HG03565 (cell line): ENCODE data around the gene LTA4H.
A peak's percentile ranks its signal among the peaks of the same experiment; 100 is the strongest.

Source experiments
- ATAC-seq: cut with Tn5 transposase; IDR thresholded peaks from one replicate; pipeline ENCODE4 v1.9.1; 2021; ENCODE audit warnings: mild to moderate bottlenecking, moderate library complexity; ENCODE audit not compliant: unreplicated experiment

Gene LTA4H

GRCh38 chr12:96036765-96037455 is 1.5 kb upstream of the LTA4H start:
- no peak for ATAC-seq

- no peak for ATAC-seq
These were observed 635 bp downstream of the LTA4H start for GRCh38 chr12:96034621-96035282.

DNA sequence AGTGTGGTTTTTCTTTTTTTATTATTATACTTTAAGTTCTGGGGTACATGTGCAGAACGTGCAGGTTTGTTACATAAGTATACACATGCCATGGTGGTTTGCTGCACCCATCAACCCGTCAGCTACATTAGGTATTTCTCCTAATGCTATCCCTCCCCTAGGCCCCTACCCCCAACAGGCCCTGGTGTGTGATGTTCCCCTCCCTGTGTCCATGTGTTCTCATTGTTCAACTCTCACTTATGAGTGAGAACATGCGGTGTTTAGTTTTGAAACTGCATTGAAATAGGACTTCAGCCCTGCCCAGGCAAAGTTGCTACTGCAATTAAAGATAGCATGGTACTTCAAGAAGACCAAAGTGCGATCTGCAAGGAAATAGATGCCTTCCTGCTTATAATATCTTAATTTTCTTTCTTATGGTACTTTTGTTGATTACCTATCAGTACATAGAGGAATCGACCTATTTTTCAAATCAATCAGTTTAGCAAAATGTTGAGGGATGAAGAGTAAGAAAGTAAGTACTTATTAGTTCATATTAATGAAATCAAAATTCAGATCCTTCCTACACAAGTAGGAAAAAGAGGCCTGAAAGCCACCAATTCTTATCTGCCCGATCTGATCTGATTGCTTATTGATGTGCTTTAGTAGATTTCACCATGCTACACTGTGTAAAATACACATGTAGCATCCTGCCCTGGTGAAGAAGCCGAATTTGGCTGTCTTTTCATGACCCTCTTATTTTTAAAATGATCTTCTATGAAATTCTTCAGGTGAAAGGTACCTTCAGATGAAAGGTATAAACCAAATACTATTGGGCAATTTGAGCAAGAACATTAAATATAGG is 1.6 kb downstream of the LTA4H start:
- no peak for ATAC-seq

DNA sequence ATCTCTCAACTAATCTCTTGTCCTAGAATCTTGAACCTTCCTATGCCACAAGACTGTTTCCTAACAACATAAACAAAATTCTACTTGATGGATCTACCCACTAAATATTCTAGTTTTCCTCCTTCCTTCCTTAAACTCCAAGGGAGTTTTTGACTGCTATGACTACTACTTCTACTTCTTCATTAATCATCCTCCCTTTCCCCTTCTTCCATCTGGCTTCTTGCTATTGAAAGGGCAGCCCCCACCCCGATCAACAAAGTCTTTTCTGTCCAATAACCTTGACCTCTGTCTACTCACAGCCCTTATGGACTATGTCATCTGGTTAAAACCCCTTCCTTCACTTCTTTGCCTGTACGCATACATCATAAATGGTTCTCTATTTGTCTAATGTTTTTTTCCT is 5.6 kb downstream of the LTA4H start:
- no peak for ATAC-seq

- ATAC-seq, result no peak
These were observed 6.8 kb downstream of the LTA4H start for GRCh38 chr12:96028538-96028937.

DNA sequence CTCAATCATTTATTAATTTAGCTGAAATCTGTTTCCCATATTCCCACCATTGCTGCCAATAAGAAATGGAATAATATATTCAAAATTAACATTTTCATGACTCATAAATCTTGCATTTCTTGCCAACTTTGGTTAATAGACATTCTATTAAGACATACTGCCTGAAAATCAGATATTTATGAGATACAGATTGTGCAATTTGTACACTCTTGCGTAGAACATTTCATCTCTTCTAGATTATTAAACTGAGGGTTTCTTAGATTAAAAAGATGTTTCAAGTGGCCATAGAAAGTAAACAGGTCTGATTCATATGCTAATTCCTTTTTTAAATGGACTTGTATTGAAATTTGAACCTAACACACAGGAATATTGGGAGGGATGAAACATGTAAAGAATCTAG is 9.1 kb downstream of the LTA4H start:
- ATAC-seq, result no peak

DNA sequence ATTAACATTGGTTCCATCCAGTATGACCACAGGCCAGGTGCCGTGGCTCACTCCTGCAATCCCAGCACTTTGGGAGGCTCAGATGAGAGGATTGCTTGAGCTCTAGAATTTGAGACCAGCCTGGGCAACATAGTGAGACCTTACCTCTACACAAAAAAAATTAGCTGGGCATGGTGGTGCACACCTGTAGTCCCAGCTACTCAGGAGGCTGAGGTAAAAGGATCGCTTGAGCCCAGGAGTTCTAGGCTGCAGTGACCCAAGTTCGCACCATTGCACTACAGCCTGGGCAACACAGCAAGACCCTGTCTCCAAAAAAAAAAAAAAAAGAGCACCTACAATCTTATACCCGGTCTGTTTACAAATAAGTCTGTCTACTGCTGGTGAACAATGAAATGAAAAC is 9.9 kb downstream of the LTA4H start:
- ATAC-seq, result no peak

GRCh38 chr12:96020314-96021003 is 14.9 kb downstream of the LTA4H start:
- ATAC-seq, result peak; percentile 98

DNA sequence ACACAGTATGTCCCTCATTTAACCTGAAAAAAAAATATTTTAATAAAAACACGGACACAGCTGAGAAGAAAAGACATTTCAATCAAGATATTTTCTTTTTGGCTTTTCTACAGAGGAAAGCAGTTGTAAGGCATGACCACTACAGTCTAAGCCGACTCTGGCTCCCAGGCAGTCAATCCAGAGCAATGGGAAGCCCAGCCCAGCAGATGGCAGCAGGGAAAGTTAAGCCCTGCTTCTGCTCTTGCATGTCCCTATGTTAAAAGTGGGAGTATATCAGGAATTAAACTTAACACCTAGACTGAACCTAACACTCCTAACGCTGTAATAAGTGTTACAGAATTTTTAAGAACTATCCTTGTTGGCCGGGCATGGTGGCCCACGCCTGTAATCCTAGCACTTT is 19.7 kb downstream of the LTA4H start:
- ATAC-seq, result no peak

DNA sequence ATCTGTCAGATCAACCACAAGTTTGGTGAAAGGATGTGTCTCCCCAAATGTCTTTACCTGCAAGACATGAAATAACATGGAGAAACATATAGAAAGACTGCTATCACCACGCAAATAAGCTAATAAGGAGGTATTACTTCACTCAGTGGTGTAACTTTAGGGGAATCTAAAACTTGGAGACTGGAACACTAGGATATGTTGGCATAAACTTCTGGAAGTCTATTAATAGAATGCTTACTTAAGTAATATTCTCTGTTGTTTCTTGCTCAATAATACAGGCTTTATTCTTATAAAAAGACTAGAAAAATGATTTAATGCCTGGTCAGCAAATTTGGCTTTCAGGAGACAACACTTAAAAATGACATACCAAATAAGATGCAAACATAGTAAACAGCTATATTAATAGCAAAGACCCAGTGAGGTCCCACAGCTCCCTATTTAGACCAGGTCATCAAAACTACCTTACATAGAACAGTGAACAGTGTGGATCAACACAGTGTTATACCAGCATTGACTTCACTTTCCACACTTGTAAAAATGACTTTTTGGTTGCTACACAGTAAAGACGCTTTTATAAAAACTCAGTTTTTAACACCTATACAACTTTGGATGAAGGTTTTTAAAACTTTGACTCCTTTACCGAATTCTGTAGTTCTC is 20.3 kb downstream of the LTA4H start:
- no peak for ATAC-seq

DNA sequence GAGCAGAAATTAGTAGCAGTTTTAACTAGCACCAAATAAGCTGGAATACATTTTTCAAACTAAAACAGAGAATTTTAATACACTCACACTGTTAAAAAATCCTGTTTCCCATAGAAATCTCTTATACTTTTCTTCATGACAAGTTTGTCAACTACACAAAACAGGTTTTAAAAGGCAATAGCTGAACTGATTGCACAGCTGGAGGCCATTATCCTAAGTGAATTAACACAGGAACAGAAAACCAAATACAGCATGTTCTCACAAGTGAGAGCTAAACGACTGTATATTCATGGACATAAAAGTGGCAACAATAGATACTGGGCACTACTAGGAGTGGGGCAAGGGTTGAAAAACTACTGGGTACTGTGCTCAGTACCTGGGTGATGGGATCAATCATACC is 27.7 kb downstream of the LTA4H start:
- ATAC-seq, result no peak

DNA sequence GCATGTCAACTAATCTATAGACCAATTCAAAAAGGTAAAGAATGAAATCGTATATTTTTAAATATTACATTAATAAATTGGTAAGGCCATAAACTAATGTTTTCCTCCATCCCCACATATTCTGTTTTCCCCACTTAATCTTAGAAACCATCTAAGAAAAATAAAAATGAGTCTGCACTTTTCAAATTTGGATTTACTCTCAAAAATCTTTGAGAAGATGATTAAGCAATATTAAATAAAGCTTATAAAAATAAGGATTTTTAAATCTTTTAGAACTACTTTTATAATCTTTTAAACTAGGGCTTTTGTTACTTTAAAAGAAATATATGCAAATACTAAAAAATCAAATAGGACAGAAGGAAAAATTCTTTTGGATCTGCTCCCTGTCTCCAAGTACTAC is 28.7 kb downstream of the LTA4H start:
- no peak for ATAC-seq

DNA sequence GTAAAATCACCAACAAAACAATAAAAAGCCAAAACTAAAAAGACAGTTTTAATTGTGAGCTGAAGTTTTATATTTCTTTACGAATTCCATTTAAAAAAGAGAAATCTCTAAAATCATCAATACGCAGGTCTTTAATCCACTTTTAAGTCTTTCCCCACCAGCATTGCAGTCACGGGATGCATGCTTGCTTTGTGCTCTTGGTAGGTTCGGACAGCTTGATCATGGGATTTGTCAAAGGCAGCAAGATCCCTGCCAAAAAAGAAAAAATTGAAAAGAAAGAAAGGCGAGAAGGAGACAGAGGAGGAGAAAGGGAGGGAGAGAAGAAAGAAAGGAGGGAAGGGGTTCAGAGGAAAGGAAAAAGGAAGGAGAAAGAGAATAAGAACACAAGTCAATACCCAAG is 34.5 kb downstream of the LTA4H start:
- ATAC-seq, result no peak

GRCh38 chr12:95999484-95999883 is 35.9 kb downstream of the LTA4H start:
- ATAC-seq, result no peak

DNA sequence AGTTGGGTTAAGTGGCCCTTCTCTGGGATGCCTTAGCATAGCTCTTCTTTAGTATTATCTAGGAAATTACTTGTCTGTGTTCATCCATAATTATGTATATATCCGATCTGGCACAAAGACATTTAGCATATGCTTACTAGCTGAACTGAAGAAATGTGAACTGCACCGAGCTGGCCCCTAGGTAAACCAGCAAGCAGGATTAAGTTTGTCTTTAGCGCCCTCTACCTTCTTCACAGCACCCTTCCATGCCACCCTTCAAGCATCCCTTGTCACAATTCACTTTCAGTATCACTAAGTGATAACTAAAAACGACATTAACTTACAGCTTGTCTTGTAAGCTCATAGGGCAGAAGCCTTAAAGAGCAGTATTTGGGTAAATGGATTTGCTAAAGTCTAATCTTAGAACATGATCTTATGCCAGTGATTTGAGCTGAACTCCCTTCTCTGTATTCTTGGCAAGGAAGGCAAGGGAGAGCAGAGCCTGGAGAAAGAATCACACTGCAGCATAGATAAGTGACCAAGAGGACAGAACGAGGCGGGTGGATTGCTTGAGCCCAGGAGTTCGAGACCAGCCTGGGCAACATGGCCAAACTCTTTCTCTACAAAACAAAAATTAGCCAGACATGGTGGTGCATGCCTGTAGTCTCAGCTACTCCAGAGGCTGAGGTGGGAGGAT is 36.6 kb downstream of the LTA4H start:
- ATAC-seq, result peak; percentile 91

DNA sequence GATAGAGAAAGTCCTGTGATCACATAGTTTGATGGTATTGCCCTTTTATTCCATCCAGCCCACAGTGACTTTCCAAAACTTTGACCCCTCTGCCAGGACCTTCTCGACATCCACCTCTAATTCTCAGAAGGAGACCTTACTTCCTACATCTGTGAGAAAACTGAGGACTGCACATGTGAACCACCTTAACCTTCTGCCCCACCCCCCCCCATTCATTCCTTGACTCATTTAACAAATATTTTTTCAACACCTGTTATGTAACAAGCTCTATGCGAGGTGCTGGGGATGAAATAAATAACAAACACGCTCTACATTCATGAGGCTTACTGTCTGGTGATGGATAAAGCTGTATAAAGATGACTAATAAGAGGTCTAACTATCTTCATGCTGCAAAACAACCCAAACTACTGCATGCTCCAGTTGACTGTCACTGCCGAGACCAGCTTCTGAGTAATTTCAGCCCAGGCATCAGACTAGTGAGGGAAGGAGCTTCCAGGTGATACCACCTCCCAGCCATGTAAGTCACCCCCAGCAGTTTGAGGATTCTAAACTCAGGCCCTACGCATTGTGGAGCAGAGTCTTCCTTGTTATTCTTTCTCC is 37.4 kb downstream of the LTA4H start:
- no peak for ATAC-seq

DNA sequence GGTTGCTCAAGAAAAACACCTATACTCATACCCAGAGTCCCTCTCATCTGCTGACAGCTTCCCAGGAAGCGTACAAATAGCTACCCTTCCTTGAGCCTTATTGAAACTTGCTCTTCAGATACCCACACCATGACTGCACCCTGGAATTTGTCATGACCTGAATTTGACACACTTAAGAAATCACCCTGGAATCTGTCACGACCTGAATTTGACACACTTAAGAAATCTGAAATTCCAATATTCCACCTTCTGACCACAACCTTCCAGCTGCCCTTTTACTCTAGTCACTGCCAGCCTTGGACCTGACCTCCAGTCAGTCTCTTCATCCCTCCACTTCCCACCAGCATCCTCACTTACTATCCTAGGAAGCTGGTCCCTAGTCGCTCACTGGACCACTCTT is 38.1 kb downstream of the LTA4H start:
- ATAC-seq, result no peak

DNA sequence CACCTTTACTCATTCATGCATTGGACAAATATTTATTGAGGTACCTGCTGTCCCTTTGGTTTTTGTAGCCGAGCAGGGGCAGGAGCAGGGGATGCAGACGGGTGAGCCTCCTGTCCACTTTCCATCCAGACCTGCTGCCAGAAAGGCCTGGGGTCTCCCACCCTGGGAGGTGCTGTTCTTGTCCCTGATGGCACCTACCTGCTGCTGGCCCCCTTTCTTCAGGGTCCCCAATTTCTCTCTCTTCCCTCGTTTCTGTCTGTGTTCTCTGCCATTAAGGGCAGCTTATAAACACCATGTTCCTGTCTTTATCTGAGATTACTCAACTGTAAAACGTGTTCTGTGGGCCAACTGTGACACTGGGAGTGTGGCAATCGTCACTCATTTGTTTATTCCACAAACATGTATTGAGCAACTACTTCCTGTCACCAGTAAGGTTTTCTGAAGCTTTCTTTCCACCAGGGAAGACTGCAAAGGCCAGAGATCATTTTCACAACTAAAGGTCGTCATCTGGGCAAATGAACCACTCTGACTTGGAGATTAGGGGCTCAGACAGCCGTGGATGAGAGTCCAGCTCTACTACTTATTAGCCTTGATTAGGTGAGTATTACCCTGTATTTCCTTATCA is 39.2 kb downstream of the LTA4H start, which contains the start of gene HAL:
Gene HAL (minus strand): TSS at position 311 of the 625 bp plus-strand sequence. CDS start 434 bp downstream, outside the sequence.
- no peak for ATAC-seq
